Astrocyte of the spinal cord (primary cell): ENCODE results near the gene ELMO1.

ENCODE experiments used
- DNase-seq: peaks from one replicate; pipeline ENCODE4 v3.0.0; 2011; ENCODE audit warnings: low read depth, low spot score
- H3K4me3 ChIP-seq: 2 replicates; pipeline ENCODE4 v1.5.1; 2011; ENCODE audit warnings: low read depth, mild to moderate bottlenecking, low read length, moderate library complexity
- in situ Hi-C: cut with HindIII; loops from 2 replicates; pipeline ENCODE4 v1.10.0; 2017; ENCODE audit warnings: low sequenced_read_pairs
- TF ChIP-seq, protein P1 (sequence below): IDR thresholded peaks from 2 replicates; pipeline ENCODE4 v1.5.1; 2012; ENCODE audit warnings: low read depth, mild to moderate bottlenecking, low read length, inconsistent platforms

Gene ELMO1

DNA sequence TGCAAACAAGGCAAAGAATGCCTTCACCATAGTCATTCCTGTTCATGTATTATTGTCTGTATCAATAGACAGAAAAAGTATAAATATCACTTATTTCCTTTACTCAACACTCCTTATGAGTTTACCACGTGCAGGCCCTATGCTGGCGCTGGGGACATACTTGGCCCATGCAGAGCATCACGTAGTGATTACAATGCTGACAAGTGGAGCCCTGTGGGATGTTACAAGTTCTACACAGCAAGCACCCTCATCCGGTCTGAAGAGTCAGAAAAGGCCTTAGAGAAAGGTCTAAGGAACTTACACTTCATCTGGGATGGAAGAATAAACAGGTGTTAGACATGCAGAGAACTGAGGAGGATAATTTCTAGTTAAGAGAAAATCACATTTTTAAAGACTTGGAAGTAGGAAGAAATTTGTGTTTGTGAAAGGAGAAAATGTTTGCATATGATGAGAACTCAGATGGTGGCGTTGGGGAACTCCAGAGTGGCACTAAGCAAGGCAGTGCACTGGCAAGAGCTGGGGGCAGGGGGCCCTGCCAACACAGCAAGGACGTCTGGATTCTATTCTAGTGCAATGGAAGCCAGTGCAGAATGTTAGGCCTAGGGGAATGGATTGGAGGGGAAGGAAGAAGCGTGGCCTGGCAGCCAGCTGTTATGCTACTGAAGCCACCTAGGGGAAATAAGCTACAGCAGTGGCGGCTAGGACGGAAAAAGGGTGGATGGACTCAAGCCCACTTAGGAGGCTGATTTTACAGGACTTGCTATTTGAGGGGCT, 116.2 kb downstream of the ELMO1 start:
- TF ChIP-seq, protein P1, sequence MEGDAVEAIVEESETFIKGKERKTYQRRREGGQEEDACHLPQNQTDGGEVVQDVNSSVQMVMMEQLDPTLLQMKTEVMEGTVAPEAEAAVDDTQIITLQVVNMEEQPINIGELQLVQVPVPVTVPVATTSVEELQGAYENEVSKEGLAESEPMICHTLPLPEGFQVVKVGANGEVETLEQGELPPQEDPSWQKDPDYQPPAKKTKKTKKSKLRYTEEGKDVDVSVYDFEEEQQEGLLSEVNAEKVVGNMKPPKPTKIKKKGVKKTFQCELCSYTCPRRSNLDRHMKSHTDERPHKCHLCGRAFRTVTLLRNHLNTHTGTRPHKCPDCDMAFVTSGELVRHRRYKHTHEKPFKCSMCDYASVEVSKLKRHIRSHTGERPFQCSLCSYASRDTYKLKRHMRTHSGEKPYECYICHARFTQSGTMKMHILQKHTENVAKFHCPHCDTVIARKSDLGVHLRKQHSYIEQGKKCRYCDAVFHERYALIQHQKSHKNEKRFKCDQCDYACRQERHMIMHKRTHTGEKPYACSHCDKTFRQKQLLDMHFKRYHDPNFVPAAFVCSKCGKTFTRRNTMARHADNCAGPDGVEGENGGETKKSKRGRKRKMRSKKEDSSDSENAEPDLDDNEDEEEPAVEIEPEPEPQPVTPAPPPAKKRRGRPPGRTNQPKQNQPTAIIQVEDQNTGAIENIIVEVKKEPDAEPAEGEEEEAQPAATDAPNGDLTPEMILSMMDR: no peak
- H3K4me3 ChIP-seq: no peak overlapping the region
- in situ Hi-C loops: no loop called here
- DNase-seq: no peak

DNA sequence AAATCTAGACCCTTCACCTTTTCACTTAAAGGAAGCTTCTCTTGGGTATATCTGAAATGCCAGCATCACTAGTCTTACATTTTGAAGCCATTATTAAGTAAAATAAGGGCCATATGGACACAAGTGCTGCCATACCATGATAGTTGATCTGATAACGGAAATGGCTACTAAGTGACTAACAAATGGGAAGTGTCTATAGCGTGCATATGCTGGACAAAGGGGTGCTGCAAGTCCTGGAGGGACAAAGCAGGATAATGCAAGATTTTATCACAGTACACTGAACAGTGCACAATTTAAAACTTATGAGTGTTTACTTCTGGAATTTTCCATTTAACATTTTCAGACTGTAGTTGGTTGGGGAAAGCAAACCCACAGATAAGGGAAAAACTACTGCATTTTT, 117.9 kb downstream of the ELMO1 start:
- in situ Hi-C loops: no loop called here
- TF ChIP-seq, protein P1: no peak
- DNase-seq: no peak
- H3K4me3 ChIP-seq: no peak overlapping the region

DNA sequence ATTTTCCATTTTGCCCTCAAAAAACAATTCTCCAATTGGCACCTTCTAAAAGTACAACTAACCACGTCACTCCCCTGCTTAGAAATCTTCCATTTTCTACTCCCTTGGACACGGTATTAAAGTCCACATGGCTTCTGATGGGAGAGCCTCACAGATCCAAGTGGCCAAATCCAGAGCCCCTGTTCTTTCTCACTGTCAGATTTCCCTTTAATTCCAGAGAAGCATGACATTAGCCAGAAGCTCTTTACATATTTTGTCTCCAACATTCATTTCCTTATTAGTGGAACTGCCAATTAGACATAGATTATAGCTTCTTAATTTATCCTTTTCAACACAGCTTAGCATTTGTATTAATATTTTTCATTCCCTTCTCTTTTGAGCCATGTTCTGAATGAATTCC, 118.7 kb downstream of the ELMO1 start:
- TF ChIP-seq, protein P1: no peak
- H3K4me3 ChIP-seq: no peak overlapping the region
- no peak for DNase-seq
- in situ Hi-C loops: no loop called here

DNA sequence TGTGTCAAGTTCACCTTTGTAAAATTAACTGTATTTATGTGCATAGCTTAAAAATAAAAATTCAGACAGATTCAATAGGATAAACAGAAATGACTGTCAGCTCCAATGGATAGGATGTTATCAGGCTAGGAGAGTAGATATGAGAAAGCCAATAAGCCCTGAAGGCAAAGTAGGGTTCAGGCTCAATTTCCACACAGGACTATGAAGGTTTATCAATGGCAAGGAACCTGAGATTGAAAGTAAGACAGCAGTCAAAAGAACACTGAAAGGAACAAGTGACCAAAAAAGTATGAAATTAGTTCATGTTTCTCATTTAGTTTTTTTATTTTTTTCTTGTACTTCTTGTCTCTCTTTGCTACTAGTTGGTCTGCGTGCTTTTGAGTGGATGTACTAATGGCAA, 121.4 kb downstream of the ELMO1 start:
- in situ Hi-C loops: no loop called here
- TF ChIP-seq, protein P1: no peak
- no peak for DNase-seq
- H3K4me3 ChIP-seq: no peak overlapping the region

DNA sequence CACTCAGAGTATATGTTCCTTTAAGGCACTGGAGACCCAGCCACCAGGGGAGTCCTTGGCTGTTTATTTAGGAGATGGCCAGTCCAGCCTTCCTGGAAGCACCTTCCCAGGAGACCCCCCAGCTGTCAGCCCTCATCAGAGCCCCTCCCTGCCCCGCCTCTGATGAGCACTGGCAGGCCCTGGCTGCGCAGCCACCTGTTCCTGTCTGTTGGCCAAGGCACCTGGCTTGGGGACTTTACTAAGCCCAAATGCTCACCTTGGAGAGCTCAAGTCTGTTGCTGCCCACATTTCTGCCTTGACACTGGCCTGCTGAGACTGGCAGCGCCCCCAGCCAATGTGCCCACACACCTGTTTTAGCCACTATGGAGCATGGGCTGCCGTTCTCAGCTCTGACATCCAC, 124.7 kb downstream of the ELMO1 start:
- TF ChIP-seq, protein P1: no peak
- H3K4me3 ChIP-seq: no peak overlapping the region
- no peak for DNase-seq
- in situ Hi-C loops: no loop called here

DNA sequence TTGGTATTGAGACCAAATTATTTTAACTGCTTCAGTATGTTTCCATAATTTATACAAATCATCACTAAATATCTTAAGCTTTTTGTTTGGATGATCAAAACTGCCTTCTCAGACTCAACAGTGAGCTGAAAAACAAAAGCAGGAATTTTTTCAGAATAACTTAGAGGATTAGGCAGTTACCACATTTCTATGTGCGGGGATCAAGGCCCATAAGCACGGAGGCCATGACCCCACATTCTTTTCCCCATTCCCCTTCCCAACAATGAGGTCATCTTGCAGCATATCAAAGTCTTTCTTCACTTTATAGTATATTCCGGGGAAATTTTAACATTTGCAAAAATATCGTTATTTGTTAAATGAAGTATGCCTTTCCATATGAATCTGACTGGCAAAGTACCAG, 125.8 kb downstream of the ELMO1 start:
- TF ChIP-seq, protein P1: no peak
- no peak overlapping the region for H3K4me3 ChIP-seq
- in situ Hi-C loops: no loop called here
- no peak for DNase-seq
